HEK293 (cell line): ENCODE measurements around the gene FBN2.
A peak's percentile ranks its signal among the peaks of the same experiment; 100 is the strongest.

ENCODE experiments used
- CTCF ChIA-PET: fragments of 350-600 bp; formaldehyde crosslinking; extraction: SDS; loops from one replicate; lab custom pipeline; 2021; ENCODE audit warnings: antibody characterized with exemption; lab: Yijun Ruan, JAX
- POLR2A ChIA-PET: fragments of 300-600 bp; formaldehyde crosslinking; extraction: SDS; loops from one replicate; lab custom pipeline; 2020; ENCODE audit warnings: antibody characterized with exemption, inconsistent platforms; lab: Yijun Ruan, JAX
- H3K27ac ChIP-seq: fragments of 200-500 bp; sonication (Bioruptor generic); 2 replicates; pipeline ENCODE4 v1.5.1; 2014; ENCODE audit warnings: low read depth, low read length, control low read depth, inconsistent platforms; ENCODE audit errors: extremely low read depth
- H3K36me3 ChIP-seq, 2 experiments: fragments of 200-500 bp in 1 of 2; sonication (Bioruptor generic) in 1 of 2; 1 replicate in 1 of 2; 2 replicates in 1 of 2; pipeline ENCODE4 v1.5.1; 2014 to 2017; ENCODE audit warnings: inconsistent platforms in 2 of 2, low read length in 2 of 2; ENCODE audit not compliant: control insufficient read depth in 2 of 2, insufficient read depth in 1 of 2
- H3K4me1 ChIP-seq: fragments of 200-500 bp; sonication (Bioruptor generic); 2 replicates; pipeline ENCODE4 v1.5.1; 2014; ENCODE audit warnings: mild to moderate bottlenecking, low read length, inconsistent platforms; ENCODE audit not compliant: control insufficient read depth, insufficient read depth
- H3K4me3 ChIP-seq: 2 replicates; pipeline ENCODE4 v1.5.1; 2011; ENCODE audit warnings: low read depth, mild to moderate bottlenecking, control low read depth, low read length, moderate library complexity
- H3K9me3 ChIP-seq: fragments of 200-500 bp; sonication (Bioruptor generic); 2 replicates; pipeline ENCODE4 v1.5.1; 2014; ENCODE audit warnings: low read depth, low read length, inconsistent platforms; ENCODE audit not compliant: control insufficient read depth, insufficient read depth
- GLI2 ChIP-seq: fragments of 450-650 bp; formaldehyde crosslinking; IDR thresholded peaks from 2 replicates; pipeline ENCODE4; 2017; ENCODE audit warnings: missing biosample characterization, missing genetic modification characterization, low read depth, borderline replicate concordance
- GLIS1 ChIP-seq: fragments of 450-650 bp; formaldehyde crosslinking; IDR thresholded peaks from 2 replicates; pipeline ENCODE4 v1.5.1; 2016; ENCODE audit warnings: missing biosample characterization, missing genetic modification characterization
- KLF9 ChIP-seq: fragments of 450-650 bp; formaldehyde crosslinking; IDR thresholded peaks from 2 replicates; pipeline ENCODE4 v1.5.1; 2016; ENCODE audit warnings: missing biosample characterization, missing genetic modification characterization, low read depth
- MYNN ChIP-seq: fragments of 450-650 bp; formaldehyde crosslinking; IDR thresholded peaks from 2 replicates; pipeline ENCODE4 v1.5.1; 2016; ENCODE audit warnings: missing biosample characterization, missing genetic modification characterization, borderline replicate concordance
- OSR2 ChIP-seq: fragments of 450-650 bp; formaldehyde crosslinking; IDR thresholded peaks from 2 replicates; pipeline ENCODE4 v1.5.1; 2016; ENCODE audit warnings: missing biosample characterization, missing genetic modification characterization
- RBAK ChIP-seq: fragments of 450-650 bp; formaldehyde crosslinking; IDR thresholded peaks from 2 replicates; pipeline ENCODE4 v1.5.1; 2016; ENCODE audit warnings: missing biosample characterization, missing genetic modification characterization
- SCRT1 ChIP-seq: fragments of 450-650 bp; formaldehyde crosslinking; IDR thresholded peaks from 2 replicates; pipeline ENCODE4 v1.5.1; 2016; ENCODE audit warnings: missing biosample characterization, missing genetic modification characterization, borderline replicate concordance
- ZNF121 ChIP-seq: fragments of 450-650 bp; formaldehyde crosslinking; IDR thresholded peaks from 2 replicates; pipeline ENCODE4 v1.5.1; 2016; ENCODE audit warnings: missing biosample characterization, missing genetic modification characterization
- ZNF184 ChIP-seq: fragments of 450-650 bp; IDR thresholded peaks from 2 replicates; pipeline ENCODE4 v1.5.1; 2018; ENCODE audit warnings: missing biosample characterization, mild to moderate bottlenecking, missing genetic modification characterization
- ZNF211 ChIP-seq: fragments of 450-650 bp; formaldehyde crosslinking; IDR thresholded peaks from 2 replicates; pipeline ENCODE4 v1.5.1; 2016; ENCODE audit warnings: low read depth, missing biosample characterization, missing genetic modification characterization
- ZNF362 ChIP-seq: fragments of 450-650 bp; formaldehyde crosslinking; IDR thresholded peaks from 2 replicates; pipeline ENCODE4 v1.5.1; 2016; ENCODE audit warnings: missing biosample characterization, missing genetic modification characterization
- ZNF433 ChIP-seq: fragments of 450-650 bp; formaldehyde crosslinking; IDR thresholded peaks from 2 replicates; pipeline ENCODE4 v1.5.1; 2016; ENCODE audit warnings: missing biosample characterization, missing genetic modification characterization, low read depth
- ZNF488 ChIP-seq: fragments of 450-650 bp; formaldehyde crosslinking; IDR thresholded peaks from 2 replicates; pipeline ENCODE4 v1.5.1; 2016; ENCODE audit warnings: missing biosample characterization, missing genetic modification characterization
- ZNF561 ChIP-seq: fragments of 450-650 bp; IDR thresholded peaks from 2 replicates; pipeline ENCODE4 v1.5.1; 2018; ENCODE audit warnings: missing biosample characterization, missing genetic modification characterization, borderline replicate concordance
- ZNF639 ChIP-seq: fragments of 450-650 bp; formaldehyde crosslinking; IDR thresholded peaks from 2 replicates; pipeline ENCODE4 v1.5.1; 2016; ENCODE audit warnings: missing biosample characterization, missing genetic modification characterization
- ZNF654 ChIP-seq: fragments of 450-650 bp; formaldehyde crosslinking; IDR thresholded peaks from 2 replicates; pipeline ENCODE4 v1.5.1; 2016; ENCODE audit warnings: low read depth, missing biosample characterization, missing genetic modification characterization
- ZNF658 ChIP-seq: fragments of 450-650 bp; formaldehyde crosslinking; IDR thresholded peaks from 2 replicates; pipeline ENCODE4; 2016; ENCODE audit warnings: missing biosample characterization, missing genetic modification characterization
- ZNF777 ChIP-seq: fragments of 450-650 bp; formaldehyde crosslinking; IDR thresholded peaks from 2 replicates; pipeline ENCODE4 v1.5.1; 2017; ENCODE audit warnings: missing biosample characterization, missing genetic modification characterization, borderline replicate concordance
- TF ChIP-seq, protein P1 (sequence below): fragments of 450-650 bp; formaldehyde crosslinking; IDR thresholded peaks from 2 replicates; pipeline ENCODE4 v1.5.1; 2017; ENCODE audit warnings: missing biosample characterization, missing genetic modification characterization
- TF ChIP-seq, protein P2 (sequence below): fragments of 450-650 bp; formaldehyde crosslinking; IDR thresholded peaks from 2 replicates; pipeline ENCODE4; 2016; ENCODE audit warnings: missing biosample characterization, missing genetic modification characterization
- TF ChIP-seq, protein P3 (sequence below): fragments of 450-650 bp; formaldehyde crosslinking; IDR thresholded peaks from 2 replicates; pipeline ENCODE4 v1.5.1; 2017; ENCODE audit warnings: missing biosample characterization, missing genetic modification characterization

The FBN2 gene

DNA sequence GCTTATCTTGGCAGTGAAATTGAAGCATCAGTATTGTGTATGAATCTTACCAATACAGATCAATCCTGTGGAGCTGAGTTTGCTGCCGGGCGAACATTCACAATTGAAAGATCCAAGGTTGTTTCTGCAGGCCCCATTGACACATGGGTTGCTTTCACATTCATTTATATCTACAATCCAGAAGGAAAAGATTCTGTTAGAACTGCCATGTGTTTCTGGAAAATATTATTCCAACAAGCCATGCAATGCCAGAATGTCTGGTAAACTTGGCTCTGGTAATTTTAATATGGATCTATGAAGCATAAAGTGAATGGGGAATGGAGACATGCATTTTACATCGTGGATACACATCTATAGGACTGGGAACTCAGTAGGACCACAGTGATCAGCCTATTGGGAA, 180.8 kb downstream of the FBN2 start (continued):
- TF ChIP-seq, protein P1, sequence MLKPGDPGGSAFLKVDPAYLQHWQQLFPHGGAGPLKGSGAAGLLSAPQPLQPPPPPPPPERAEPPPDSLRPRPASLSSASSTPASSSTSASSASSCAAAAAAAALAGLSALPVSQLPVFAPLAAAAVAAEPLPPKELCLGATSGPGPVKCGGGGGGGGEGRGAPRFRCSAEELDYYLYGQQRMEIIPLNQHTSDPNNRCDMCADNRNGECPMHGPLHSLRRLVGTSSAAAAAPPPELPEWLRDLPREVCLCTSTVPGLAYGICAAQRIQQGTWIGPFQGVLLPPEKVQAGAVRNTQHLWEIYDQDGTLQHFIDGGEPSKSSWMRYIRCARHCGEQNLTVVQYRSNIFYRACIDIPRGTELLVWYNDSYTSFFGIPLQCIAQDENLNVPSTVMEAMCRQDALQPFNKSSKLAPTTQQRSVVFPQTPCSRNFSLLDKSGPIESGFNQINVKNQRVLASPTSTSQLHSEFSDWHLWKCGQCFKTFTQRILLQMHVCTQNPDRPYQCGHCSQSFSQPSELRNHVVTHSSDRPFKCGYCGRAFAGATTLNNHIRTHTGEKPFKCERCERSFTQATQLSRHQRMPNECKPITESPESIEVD, result no peak
- TF ChIP-seq ZNF362, result no peak

- no peaks in the 10 kb centered on the region for H3K9me3 ChIP-seq
- TF ChIP-seq, protein P2, sequence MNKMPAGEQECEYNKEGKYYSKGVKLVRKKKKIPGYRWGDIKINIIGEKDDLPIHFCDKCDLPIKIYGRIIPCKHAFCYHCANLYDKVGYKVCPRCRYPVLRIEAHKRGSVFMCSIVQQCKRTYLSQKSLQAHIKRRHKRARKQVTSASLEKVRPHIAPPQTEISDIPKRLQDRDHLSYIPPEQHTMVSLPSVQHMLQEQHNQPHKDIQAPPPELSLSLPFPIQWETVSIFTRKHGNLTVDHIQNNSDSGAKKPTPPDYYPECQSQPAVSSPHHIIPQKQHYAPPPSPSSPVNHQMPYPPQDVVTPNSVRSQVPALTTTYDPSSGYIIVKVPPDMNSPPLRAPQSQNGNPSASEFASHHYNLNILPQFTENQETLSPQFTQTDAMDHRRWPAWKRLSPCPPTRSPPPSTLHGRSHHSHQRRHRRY (tag by site-specific recombination), result no peak
- TF ChIP-seq MYNN (tag by site-specific recombination), result no peak
- TF ChIP-seq RBAK (tag by site-specific recombination), result no peak
- no peak for TF ChIP-seq GLI2 (tag by site-specific recombination)
- TF ChIP-seq SCRT1 (tag by site-specific recombination), result no peak
- no peak for TF ChIP-seq ZNF658 (tag by site-specific recombination)
- no peak for TF ChIP-seq ZNF433 (tag by site-specific recombination)
- TF ChIP-seq ZNF488 (tag by site-specific recombination), result no peak
- no peak for TF ChIP-seq GLIS1
- TF ChIP-seq ZNF561 (tag by site-specific recombination), result no peak
- TF ChIP-seq, all 188 proteins: peak for 0
- H3K36me3 ChIP-seq, result peaks cover 26 to 42% of the 10 kb centered on the region in 2 experiments
- CTCF ChIA-PET, result interaction anchor here (0.7 kb wide), 1 partner anchor 11 kb away, joined by 3 read pairs; no protein-coding TSS in a partner anchor
- no peak overlapping the region for H3K4me3 ChIP-seq
- POLR2A ChIA-PET, result interaction anchor here (0.6 kb wide), 1 partner anchor 101 kb away, joined by 4 read pairs; no protein-coding TSS in a partner anchor
- peaks cover 9% of the 10 kb centered on the region for H3K4me1 ChIP-seq
- no peak overlapping the region for H3K27ac ChIP-seq
These were observed 182.1 kb downstream of the FBN2 start for GRCh38 chr5:128355961-128356360.

- CTCF ChIA-PET, result no interaction called here
- Histone ChIP-seq H3K36me3 (peaks cover 37 to 38% of the 10 kb centered on the region in 2 experiments), H3K27ac (no peak overlapping the region), H3K4me3 (no peak overlapping the region), H3K4me1 (peaks cover 19% of the 10 kb centered on the region), H3K9me3 (no peaks in the 10 kb centered on the region)
- POLR2A ChIA-PET, result no interaction called here
- TF ChIP-seq ZNF654 (tag by site-specific recombination) (no peak), ZNF184 (no peak), ZNF639 (tag by site-specific recombination) (no peak), ZNF211 (no peak), ZNF121 (tag by site-specific recombination) (no peak), ZNF777 (tag by site-specific recombination) (no peak), KLF9 (tag by site-specific recombination) (no peak), OSR2 (peak; percentile 52)
- TF ChIP-seq, protein P3, sequence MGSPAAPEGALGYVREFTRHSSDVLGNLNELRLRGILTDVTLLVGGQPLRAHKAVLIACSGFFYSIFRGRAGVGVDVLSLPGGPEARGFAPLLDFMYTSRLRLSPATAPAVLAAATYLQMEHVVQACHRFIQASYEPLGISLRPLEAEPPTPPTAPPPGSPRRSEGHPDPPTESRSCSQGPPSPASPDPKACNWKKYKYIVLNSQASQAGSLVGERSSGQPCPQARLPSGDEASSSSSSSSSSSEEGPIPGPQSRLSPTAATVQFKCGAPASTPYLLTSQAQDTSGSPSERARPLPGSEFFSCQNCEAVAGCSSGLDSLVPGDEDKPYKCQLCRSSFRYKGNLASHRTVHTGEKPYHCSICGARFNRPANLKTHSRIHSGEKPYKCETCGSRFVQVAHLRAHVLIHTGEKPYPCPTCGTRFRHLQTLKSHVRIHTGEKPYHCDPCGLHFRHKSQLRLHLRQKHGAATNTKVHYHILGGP (tag by site-specific recombination), result peak; percentile 57; the same call in 1 of the 2 replicates
- TF ChIP-seq, protein P1, result peak; percentile 67
These were observed 184.5 kb downstream of the FBN2 start for GRCh38 chr5:128353441-128354107.
